GM18867 (cell line): ENCODE measurements around the gene MATN1.

Experiments used
- ATAC-seq: cut with Tn5 transposase; IDR thresholded peaks from one replicate; pipeline ENCODE4 v1.9.1; 2021; ENCODE audit warnings: mild to moderate bottlenecking, moderate library complexity; ENCODE audit not compliant: unreplicated experiment

The MATN1 gene

GRCh38 chr1:30732277-30732996, 9.1 kb upstream of the MATN1 start:
- ATAC-seq: no peak

DNA sequence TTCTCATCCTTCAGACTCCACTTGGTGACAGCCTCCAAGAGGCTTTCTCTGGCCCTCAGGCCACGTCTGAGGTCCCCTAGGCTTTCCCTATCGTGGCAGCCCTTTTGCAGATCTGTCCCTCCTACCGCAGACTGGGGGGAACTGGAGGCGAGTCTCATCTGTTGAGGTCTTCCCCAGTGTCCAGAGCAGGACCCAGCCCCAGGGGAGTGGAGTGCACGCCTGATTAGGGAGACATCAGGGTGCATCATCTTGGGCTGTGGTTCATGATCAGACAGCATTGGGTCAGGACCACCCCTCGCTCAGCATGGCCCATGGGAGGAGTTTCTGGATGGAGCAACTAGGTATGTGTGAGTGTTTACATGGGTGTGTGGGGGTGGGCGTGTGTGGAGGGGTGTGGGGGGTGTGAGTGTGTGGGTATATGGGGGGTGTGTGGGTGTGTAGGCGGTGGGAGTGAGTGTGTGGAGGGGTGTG, 8.5 kb upstream of the MATN1 start:
- ATAC-seq: no peak

DNA sequence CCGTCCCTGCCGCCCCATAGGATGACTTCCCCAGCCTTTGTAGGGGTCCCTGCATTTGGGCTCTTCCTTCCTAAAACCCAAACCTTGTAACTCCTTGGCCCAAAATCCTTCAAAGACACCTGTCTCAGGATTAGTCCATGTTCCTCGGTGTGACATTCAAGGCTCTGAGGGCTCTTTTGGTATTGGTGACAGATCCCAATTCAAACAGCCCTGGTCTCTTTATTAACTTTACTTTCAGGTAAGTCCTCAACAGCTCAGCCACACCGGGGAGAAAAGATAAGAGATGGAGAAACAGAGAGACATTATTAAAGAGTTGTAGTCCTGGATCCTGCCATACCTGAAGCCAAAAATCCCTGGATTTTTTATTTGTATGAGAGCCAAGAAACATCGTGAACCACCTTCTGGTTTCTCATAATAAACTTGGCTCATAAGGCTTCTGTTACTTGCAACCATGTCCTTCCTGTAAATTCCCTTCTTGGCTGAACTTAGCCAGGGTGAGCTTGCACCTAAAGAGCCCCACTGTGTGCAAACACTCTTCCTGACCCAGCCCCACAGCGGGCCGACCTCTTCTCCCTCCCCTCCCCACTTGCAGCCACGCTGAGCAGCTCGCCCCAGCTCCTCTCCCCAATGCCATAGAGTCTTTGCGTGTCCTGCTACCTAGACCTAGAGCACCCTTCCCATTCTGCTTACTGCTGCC, 7.9 kb upstream of the MATN1 start:
- ATAC-seq: no peak

DNA sequence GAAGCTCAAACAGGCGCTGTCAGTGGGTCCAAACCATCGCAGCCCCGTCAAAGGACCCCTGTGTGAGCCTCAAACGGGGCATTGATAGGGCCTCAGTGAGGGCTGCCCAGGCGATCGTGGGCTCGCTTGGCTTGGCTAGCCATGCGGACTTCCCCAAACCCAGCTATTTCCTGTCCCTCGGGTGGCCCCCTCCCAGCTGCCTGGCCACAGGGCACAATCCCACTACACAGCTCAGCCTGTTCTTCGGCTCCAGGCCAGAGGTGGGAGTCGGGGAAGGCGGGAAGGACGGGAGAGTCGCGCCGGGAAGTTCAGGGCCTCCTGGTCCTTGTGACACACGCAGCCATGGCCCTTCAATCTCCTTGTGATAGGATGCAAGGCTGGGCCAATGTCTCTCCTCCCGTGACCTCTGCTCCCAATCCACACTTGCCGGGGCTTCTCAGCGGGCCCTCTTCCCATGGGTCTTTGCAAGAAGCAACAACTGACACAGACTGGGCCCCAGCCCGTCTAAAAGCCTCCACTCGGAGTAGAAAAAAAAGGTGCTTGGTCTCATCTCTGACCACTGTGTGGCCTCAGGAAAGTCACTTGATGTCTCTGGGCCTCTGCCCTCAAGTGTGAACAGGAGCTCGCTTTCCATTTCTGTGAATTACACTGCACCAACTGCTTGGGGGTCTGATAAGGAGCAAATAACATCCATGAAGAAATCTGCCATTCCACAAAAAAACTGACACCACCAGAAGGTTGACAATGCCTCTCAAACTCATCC, 7.1 kb upstream of the MATN1 start:
- ATAC-seq: no peak

- no peak for ATAC-seq
Observed at GRCh38 chr1:30729901-30730300, 6.5 kb upstream of the MATN1 start.

DNA sequence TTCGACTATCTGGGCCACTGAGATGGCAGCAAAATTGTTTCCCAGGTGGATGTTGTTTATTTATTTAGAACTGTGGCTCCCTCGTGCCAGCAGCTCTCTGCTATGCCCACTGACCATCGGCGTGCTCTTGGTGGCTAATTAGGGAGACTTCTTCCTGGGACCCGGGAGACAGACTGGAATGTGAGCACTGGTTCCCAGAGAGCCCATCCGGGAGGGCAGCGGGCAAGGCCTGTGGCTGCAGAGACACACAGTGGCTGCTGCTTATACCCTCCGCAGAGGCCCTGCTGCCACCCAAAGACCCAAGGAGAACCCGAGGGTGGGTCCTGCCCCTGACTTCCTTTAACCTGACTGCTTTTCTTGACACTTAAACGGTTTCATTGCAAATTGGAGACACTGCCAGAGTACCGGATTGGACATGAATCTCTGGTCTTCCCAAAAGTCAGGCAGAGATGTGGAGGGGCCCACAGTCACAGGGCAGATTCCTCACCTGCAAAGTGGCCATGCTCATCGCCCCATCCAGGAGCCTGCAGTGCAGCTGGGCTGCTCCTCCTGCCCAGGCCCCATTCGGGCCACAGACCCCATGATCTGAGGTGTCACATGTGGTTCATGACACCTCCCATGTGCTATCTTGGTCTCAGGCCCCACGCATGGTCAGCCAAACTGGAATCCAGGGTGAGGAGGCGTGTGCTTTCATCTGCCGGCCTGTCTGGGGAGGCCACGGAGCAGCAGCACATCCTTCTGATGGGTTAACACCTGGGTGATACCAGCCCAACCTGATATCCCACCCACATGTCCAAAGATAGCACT, 5.7 kb upstream of the MATN1 start:
- peak; percentile 30 for ATAC-seq

DNA sequence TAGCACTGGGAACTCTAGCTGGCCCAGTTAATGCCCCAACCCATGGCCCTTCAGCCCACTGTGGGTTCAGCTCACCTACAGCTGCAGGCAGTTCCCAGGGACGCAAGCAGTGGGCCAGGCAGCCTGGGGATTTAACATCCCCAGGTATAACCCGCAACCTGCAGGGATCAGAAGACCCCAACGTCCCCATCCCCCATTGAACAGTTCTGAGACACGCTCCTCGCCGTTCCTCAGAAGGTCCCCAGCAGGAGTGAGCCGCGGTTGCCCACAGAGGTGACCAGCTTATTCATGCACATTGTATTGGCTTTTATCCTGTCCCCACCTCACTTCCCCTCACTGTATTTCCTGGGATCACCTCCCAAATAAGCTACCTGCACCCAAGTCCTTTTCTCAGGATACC, 5.0 kb upstream of the MATN1 start:
- no peak for ATAC-seq

DNA sequence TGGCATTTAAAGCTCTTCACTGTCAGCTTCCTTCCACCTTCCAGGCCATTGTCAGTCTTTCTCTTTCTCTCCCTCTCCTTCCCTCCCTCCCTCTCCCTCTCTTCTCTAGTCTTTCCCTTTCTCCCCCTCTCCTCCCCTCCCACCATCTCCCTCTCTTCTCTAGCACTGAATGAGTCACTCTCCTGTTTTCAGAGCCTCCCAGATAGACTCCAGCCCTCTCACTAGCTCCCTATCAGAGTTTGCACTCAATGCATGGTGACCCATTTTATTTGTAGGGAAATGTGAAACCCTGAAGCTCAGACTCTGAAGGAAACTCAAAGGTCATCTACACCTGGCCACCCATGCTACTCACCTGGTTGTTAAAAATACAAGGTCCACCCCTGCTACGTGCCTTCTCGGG, 4.4 kb upstream of the MATN1 start:
- no peak for ATAC-seq

GRCh38 chr1:30726773-30727684, 3.6 kb upstream of the MATN1 start:
- no peak for ATAC-seq

DNA sequence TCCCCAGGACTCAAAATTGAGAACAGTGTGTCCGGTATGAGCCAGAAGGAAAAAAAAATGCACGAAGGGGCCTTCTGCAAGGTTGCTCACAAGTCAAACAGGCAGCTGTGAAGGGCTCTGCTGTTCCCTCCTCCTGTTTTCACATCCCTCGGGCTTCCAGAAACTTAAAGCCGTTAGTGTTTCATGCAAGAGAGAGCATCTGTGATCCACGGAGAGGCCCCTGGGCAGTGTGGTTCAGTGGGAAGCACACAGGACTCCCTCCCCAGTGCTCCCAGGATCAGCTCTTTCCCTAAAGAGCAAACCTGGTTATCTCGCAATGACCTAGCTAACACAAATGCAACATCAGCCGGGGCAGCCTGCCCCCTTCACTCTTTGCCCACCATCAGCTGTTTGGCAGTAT, 2.9 kb upstream of the MATN1 start:
- ATAC-seq: no peak

DNA sequence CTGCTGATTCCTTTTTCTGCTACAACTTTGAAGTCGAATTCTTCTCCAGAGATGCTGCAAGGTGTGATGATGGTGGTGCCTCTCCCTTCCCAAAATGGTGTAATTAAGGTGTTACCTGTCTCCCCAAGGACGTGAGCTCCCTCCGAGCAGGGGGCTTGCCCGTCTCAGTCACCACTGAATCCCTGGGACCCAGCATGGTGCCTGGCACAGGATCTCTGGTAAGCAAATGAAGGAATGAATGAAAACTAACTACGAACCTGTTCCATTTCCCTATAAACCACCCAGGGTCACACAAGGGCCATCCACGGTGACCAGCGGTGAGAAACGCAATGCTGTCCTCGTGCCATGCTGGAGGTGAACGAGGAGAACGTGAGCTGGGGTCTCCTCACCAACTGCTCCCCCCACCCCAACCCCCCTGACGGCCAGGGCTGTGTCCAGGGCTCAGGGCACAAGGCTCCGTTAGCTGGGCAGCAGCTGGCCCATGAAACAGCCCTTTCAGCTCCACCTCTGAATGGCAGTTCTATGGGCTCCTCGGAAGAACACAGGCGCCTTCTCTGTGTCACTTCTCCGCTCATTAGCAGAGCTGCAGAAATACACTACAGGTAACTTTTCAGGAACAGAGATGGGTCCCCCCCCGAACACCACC, 2.2 kb upstream of the MATN1 start:
- ATAC-seq: no peak

DNA sequence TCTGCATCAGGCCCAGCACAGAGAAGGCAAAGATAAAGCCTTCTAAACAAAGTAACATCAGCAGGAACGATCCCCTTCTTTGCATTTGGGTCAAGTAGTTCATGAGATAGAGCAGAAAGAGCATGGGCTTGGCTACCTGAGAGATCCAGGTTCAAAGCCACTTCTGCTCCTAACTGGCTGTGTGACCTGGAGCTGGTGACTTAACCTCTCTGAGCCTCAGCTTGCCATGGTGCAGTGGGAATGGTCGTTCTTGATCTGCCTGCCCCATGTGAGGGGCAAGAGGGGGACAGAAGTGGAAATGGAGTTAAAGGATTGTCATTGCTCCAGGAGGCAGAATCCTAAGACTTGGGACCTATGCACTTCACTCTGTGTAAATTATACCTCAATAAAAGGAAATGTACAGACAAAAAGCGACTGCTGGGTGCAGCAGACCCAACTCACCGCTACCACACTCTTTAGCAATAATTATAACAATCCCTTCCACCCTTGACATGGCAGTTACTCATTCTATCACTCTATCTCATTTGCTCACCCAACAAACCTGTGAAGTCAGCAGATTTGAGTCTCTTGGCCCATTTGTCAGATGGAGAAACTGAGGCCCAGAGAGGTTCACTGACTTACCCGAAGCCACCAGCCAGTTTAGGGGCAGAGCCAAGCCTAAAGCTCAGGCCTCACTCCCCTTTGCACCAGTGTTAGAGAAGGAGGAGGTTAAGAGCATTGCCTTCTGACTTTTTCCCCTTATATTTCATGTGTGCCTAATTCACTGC, 1.5 kb upstream of the MATN1 start:
- no peak for ATAC-seq

DNA sequence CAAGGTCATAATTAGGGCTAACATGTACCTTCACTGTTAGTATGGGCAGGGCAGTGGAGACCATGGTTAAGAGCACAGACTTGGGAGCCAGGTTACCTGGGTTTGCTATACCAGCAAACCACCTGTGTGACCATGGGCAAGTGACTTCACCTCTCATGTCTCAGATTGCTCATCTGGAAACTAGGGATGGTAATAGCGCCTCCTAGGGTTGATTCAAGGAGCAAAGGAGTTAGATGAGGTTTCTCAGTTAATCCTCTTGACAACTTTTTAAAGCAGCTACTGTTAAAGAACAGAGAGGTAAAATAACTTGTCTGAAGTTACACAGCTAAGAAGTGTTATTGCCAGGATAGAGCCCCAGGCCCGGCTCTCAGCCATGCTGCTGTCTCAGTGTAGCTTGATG, 790 bp upstream of the MATN1 start:
- ATAC-seq: no peak

- ATAC-seq: no peak
Observed at GRCh38 chr1:30721812-30722537, 1.4 kb downstream of the MATN1 start.

- ATAC-seq: no peak
Observed at GRCh38 chr1:30721341-30721793, 2.0 kb downstream of the MATN1 start.

DNA sequence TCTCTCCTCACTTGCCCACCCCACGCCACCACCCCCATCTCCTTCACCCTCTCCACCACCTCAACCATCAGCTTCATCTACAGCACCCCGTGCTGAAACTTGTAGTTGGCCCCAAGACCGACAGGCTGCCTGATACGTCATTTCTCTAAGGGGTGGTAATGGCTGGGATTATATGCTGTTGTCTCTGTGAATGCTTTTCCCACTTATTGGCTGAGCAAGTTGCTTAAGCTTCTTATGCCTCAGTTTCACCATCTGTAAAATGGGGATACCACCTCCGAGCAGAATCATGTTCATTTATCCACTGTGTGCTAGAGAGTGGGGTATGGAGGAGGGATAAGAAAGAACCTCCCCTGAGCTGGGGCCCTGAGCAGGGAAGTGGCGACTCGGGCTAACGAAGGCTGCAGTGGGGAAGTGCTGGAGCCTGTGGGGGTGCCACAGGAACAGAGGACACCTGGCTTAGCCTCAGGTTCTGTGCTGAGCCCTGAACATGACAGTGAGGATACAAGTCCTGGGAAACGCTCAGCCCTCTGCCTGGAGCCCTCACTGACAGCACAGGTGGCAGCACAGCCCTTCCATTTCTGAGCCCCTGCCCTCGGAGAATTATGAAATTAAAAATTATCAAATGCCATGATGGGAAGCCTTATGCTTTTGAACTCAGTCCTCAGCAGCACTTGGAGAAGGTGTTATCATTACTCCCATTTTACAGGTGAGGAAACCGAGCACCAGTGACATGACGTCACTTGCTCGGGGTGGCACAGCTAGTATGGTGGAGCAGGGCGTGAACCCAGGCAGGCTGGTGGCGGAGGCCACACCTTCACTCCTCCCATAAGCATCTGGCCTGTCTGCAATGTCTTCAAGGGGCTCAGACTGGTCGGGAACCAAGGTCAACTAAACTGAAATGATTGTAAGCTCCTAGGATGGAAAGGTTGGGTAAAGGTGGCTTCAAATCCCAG, 2.8 kb downstream of the MATN1 start:
- no peak for ATAC-seq
